AG10803 (cell line): ENCODE data around the gene SLC29A2.
A peak's percentile ranks its signal among the peaks of the same experiment; 100 is the strongest.
"Not testable (repeated sequence)": the region's sequence is repeated elsewhere in the genome, so short reads cannot be mapped to it uniquely, and the experiment has no call there.

Source experiments
- DNase-seq: peaks from one replicate; pipeline ENCODE4 v3.0.0; 2010; ENCODE audit warnings: low read depth
- H3K4me3 ChIP-seq: 2 replicates; pipeline ENCODE4 v1.5.1; 2011; ENCODE audit warnings: mild to moderate bottlenecking, low read length, control low read depth
- TF ChIP-seq, protein P1 (sequence below): conservative IDR thresholded peaks from 2 replicates; pipeline ENCODE4 v1.5.1; 2011; ENCODE audit warnings: mild to moderate bottlenecking, low read length, control low read depth, inconsistent platforms

SLC29A2 gene

DNA sequence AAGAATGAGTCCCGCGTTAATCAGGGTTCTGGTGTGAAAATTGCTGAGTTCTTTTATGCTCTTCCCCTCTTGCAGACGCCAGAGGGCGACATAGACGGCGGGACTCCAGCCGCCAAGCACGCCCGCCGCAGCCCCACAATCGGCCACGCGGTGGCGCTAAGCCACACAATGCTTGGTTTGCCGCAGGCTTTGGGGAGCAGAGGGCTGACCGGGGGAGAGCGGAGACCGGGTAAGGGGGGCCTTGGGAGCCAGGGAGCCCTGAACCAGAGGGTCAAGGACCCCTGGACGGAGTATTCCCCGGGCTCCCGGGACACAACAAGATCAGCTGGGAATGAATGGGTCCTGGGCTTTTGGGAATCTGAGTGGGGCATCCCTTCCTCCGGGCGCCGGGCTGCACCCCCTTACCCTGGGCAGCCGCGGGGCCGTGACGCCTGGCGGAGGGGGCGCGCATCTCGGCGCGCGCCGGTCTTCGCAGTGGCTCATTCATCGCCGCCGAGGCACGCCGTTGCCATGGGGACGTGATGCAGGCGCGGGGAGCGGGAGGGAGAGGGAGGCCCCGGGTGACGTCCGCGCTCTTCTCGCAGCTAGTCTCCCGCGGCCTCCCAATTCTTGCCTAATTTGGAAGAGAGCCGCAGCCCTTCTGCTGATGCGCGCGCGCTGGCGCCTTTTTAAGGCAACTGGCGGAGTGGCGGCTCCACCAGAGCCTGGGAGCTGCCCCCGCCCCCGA lies 37.1 kb upstream of the SLC29A2 start:
- DNase-seq, result peak; percentile 91
- TF ChIP-seq, protein P1, sequence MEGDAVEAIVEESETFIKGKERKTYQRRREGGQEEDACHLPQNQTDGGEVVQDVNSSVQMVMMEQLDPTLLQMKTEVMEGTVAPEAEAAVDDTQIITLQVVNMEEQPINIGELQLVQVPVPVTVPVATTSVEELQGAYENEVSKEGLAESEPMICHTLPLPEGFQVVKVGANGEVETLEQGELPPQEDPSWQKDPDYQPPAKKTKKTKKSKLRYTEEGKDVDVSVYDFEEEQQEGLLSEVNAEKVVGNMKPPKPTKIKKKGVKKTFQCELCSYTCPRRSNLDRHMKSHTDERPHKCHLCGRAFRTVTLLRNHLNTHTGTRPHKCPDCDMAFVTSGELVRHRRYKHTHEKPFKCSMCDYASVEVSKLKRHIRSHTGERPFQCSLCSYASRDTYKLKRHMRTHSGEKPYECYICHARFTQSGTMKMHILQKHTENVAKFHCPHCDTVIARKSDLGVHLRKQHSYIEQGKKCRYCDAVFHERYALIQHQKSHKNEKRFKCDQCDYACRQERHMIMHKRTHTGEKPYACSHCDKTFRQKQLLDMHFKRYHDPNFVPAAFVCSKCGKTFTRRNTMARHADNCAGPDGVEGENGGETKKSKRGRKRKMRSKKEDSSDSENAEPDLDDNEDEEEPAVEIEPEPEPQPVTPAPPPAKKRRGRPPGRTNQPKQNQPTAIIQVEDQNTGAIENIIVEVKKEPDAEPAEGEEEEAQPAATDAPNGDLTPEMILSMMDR, result peak; percentile 96
- H3K4me3 ChIP-seq, result peak overlapping the region; percentile 58

DNA sequence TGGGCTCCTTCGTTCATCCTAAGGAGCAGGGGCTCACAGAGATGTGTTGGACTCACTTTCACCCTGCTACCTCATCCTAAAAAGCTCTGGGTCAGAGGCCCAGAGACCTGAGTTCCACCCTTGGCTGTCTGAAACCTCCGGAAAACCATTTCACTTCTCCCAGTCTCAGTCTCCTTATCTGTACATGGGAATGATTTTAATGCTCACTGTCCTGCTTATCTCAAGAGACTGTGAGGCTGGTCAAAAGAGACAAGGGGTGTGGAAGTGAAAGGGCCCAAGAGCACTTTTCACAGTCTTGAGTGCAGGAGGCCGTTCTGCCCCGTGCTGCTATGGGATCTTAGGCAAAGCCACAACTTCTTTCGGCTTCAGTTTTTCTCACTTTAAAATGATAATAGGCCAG lies 36.1 kb upstream of the SLC29A2 start:
- TF ChIP-seq, protein P1, result no peak
- no peak for DNase-seq
- H3K4me3 ChIP-seq, result no peak overlapping the region

DNA sequence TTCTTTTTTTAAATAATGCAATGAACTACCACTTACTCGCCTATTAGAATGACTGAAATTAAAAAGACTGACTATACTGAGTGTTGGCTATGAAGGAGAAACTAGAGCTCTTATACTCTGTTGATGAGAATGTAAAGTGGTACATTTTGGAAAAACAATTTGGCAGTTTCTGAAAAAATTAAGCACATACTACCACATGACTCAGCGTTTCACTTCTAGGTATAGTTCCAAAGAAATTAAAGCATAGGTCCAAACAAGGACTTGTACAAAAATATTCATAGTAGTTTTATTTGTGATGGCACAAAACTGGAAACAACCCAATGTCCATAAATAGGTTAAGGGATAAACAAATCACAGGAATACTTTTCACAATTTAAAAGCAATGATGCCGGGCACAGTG lies 22.4 kb upstream of the SLC29A2 start:
- no peak overlapping the region for H3K4me3 ChIP-seq
- DNase-seq, result no peak
- TF ChIP-seq, protein P1, result no peak

DNA sequence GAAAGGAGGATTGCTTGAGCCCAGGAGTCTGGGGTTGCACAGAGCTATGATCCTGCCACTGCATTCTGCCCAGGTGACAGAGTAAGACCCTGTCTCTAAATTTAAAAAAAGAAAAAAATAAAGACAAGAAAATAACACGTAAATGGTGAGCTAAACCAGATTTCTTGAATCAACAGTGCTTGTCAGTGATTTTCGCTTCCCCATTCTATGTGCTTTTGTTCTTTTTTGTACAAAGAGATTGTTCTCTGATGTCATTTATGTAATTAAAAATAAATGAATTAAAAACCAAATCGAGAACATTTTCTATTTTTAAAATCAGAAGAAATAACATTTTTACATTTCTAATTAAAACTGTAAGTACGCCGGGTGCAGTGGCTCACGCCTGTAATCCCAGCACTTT lies 19.8 kb upstream of the SLC29A2 start:
- TF ChIP-seq, protein P1, result no peak
- DNase-seq, result no peak
- no peak overlapping the region for H3K4me3 ChIP-seq

DNA sequence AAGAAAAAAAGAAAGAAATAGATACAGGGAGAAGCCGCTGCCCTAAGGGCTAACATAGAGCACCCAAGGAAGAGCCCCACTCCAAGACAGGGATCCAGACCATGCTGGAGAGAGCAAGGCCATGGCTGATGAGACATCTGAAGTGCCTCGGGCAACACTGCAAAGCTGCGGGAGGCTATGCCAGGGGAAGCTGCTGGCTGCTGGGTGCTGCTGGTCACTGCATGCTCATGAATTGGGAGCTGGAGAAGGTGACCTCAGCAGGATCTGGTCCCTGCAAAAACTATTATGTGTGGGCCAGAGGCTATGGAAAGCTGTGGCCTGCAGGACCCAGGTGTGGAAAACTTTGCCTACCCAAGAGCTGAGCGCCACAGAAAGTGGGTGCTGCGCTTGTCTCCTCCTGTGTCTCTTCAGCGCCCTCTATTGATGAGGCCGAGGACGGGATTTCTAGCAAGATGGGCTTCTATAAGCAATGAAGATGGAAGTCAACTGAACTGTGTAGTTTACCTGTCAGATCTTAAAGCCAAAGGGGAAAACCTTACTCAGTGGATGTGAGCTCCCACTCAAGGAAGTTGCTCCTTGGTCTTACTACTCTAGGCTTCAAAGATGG lies 17.3 kb upstream of the SLC29A2 start:
- peak; percentile 69 for DNase-seq
- TF ChIP-seq, protein P1, result peak; percentile 88
- no peak overlapping the region for H3K4me3 ChIP-seq

DNA sequence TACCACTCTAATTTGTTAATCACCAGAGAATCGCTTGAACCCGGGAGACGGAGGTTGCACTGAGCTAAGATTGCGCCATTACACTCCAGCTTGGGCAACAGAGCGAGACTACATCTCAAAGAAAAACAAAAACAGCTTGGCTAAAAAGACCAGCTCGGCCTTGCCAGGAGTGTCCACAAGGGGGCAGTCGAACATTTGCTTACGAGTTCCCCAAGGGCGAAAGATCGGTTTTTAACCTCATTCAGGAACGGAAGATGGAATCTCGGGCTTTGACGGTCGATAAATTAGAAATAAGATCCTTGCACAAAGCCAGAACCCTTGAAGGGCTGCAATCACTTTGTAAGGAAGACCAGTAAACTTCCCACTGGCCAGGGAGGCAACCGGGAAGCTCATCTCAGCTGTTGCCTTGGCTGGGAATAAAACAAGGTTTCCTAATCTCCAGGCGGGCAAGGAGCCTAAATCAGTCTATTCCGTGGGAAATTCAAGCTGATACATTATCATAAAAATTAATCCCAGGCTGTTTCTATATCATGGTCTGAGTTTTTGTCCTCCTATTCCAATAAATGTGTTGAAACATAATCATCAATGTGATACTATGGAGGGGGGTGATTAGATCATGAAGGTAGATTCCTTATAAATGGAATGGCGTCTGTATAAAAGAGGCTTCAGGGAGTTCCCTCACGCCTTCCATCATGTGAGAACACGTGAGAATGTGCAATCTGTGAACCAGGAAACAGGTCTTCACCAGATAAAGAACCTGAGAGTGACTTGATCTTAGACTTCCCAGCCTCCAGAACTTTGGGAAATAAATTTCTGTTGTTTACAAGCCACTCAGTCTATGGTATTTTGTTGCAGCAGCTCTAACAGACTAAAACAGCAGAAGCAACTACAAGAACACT lies 14.9 kb upstream of the SLC29A2 start:
- TF ChIP-seq, protein P1, result peak; percentile 95
- DNase-seq, result peak; percentile 84
- peak overlapping the region; percentile 34 for H3K4me3 ChIP-seq

DNA sequence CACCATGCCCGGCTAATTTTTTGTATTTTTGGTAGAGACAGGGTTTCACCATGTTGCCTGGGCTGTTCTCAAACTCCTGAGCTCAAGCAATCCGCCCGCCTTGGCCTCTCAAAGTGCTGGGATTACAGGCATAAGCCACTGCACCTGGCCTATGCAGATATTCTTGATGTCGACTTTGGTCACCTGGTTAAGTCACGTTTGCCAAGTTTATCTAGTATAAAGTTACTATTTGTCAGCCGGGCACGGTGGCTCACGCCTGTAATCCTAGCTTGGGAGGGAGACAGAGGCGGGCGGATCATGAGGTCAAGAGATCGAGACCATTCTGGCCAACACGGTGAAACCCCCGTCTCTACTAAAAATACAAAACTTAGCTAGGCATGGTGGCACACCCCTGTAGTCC lies 12.8 kb upstream of the SLC29A2 start:
- not testable (repeated sequence) for DNase-seq, H3K4me3 ChIP-seq

DNA sequence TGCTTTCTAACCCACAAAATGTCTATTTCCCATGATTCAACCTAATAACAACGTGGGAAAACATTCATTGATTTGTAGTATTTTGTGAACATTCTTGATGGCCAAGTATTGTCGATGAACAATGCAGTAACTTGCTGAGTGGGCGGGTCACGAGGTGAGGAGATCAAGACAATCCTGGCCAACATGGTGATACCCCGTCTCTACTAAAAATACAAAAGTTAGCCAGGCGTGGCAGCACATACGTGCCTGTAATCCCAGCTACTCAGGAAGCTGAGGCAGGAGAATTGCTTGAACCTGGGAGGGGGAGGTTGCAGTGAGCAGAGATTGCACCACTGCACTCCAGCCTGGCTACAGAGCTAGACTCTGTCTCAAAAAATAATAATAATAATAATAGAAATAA lies 8.7 kb upstream of the SLC29A2 start:
- H3K4me3 ChIP-seq, DNase-seq: not testable (repeated sequence)

DNA sequence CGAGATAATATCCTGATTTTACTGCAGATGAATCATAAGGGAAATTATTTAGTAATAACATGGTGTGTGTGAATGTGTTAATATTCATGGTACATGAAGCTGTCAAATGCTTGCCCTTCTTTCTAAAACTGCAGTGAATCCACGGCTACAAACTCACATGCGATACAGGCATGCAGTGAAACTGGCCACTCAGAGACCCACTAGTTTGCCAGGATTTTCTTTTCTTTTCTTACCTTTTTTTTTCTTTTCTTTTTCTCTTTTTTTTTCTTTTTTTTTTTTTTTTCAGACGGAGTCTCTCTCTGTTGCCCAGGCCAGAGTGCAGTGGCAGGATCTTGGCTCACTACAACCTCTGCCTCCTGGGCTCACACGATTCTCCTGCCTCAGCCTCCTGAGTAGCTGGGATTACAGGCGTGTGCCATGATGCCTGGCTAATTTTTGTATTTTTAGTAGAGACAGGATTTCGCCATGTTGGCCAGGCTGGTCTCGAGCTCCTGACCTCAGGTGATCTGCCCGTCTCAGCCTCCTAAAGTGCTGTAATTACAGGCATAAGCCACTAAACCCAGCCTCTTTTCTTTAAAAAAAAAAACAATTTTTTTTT lies 2.2 kb upstream of the SLC29A2 start:
- H3K4me3 ChIP-seq, DNase-seq: not testable (repeated sequence)
